Esophagus squamous epithelium (tissue), 4 donors: ENCODE measurements around the gene ASB11.

Experiments
- CTCF ChIP-seq, 6 experiments: fragments of 450-650 bp in 4 of 6; fragments of 200-600 bp in 2 of 6; sonication (generic) in 2 of 6; IDR thresholded peaks; one replicate each; pipeline ENCODE4 v1.5.1; 2016 to 2019; ENCODE audit warnings: antibody characterized with exemption in 6 of 6, mild to moderate bottlenecking in 4 of 6, moderate library complexity in 4 of 6
- POLR2A ChIP-seq, 4 donors: fragments of 450-650 bp; IDR thresholded peaks; one replicate each; pipeline ENCODE4 v1.6.1; 2017; ENCODE audit warnings: antibody characterized with exemption in 4 of 4, mild to moderate bottlenecking in 4 of 4, moderate library complexity in 3 of 4

DNA sequence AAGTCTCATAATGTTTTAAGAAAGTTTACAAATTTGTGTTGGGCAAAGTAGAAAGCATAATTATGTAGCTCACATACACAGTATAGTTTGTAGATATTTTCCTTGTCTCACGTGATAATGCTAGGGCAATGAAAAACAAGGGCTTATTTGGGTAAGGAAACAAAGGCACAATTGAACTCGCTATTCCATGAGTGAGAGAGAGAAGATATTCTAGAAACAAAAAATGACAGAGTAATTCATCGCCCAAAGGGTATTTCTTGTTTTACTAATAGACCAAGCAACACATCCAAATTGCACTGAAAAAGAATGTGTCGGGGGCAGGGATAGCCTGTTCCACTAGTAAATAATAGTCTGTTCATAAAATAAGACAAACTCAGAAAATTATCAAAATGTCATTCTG, 3.6 kb upstream of the ASB11 start:
- TF ChIP-seq CTCF (IDR thresholded peaks at IDR 0.05) (no peak), POLR2A (IDR thresholded peaks at IDR 0.05) (no peak)
